ENCODE measurements around the gene IRGC. TPM values are rescaled to one million over a fixed set of nuclear protein-coding genes. Genes with fewer than 3 reads are reported as not detected.

The IRGC gene
- total RNA-seq, 1 experiment from 2014 or later: not detected

DNA sequence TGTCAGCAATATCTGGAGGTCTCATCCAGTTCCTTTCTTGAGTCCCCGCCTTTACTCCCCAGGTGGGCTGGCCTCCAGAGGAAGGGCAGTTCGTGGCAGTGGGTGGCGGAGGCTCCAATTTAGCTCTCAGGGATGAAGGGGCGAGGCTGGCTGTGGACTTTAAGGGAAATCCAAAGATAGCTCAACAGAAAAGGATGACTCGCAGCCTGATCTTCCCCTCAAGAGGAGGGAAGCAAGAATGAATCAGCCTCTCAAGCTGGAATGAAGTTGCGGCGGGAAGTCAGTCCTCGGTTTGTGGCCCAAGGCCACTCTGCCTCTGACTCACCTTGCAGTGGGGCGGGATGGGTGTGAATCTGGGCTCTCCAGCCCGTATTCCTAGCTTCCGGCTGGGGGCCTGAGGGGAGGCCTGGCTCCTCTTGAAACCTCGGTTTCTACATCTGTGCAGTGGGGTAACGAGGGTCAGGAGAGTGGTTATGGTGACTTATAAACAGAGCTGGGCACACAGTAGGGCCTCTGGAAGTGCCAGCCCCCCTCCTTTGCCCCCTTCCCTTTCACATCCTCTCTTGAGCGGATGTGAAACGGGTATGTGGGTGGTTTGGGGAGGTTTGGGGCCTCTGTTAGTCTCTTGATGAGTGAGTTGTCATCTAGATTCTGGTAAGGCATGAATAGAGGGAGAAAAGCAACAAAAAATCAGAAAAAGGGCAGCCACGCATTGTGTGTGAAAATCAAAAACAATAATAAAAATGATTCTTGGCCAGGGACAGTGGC is 49.4 kb downstream of the IRGC start:
- intact Hi-C loops (cut with micrococcal nuclease; ENCODE audit: unreplicated experiment): no loop called here
- H3K36me3 ChIP-seq (ENCODE audit: control insufficient read depth, insufficient read depth, low read length): peaks cover 1% of the 10 kb centered on the region; the same call in 1 of the 2 replicates
- Mint-ChIP-seq H3K9me3 (ENCODE audit: unreplicated experiment) (no peaks in the 10 kb centered on the region), H3K4me3 (ENCODE audit: unreplicated experiment) (no peak overlapping the region), H3K27me3 (ENCODE audit: insufficient read depth, unreplicated experiment) (no peaks in the 10 kb centered on the region), H3K27ac (ENCODE audit: unreplicated experiment) (peak overlapping the region; percentile 36), H3K4me1 (ENCODE audit: low read depth, unreplicated experiment) (peaks cover 19% of the 10 kb centered on the region), H3K36me3 (ENCODE audit: insufficient read depth, unreplicated experiment) (peaks cover 11% of the 10 kb centered on the region)
- ChIA-PET CTCF (interaction anchor here (1.0 to 1.6 kb wide), 2 partner anchors 20 to 62 kb away, joined by 3 to 6 read pairs; partner anchors contain the start of gene ZNF283), POLR2A (no interaction called here)
- BruUV-seq (replicated peaks): no TSS peak
- no peak overlapping the region for H3K4me3 ChIP-seq (ENCODE audit: low read depth, low read length)
- peak; percentile 30 to 61 for DNase-seq
- no peaks in the 10 kb centered on the region for H3K27me3 ChIP-seq (replicated peaks; ENCODE audit: control insufficient read depth, insufficient read depth, low read length)
- no peaks in the 10 kb centered on the region for H3K9me3 ChIP-seq
- H3K4me1 ChIP-seq: peaks cover 5% of the 10 kb centered on the region; the same call in 1 of the 2 replicates
- no peak for TF ChIP-seq CTCF (IDR thresholded peaks at IDR 0.05; ENCODE audit: insufficient read depth in 1 of 2, low read depth in 1 of 2, low read length in 1 of 2, severe bottlenecking in 1 of 2, unreplicated experiment in 1 of 2)

DNA sequence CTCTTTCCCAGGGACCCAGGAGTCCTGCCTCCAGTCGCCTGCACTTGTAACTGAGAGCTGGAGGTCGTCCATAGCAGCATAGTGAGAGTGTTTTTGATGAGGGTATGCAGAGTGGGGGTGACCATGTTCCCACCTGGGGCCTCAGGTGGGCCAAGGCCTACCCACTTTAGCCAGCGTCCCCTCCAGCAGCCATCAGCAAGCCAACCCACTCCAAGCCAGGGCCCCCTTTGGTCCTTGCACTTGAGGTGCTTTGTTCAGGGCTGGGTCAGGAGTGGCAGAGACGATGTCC is 50.8 kb downstream of the IRGC start:
- POLR2A ChIA-PET: no interaction called here
- no peaks in the 10 kb centered on the region for H3K27me3 Mint-ChIP-seq (ENCODE audit: insufficient read depth, unreplicated experiment)
- H3K9me3 ChIP-seq: no peaks in the 10 kb centered on the region
- peaks cover 1% of the 10 kb centered on the region; the same call in 1 of the 2 replicates for H3K36me3 ChIP-seq (ENCODE audit: control insufficient read depth, insufficient read depth, low read length)
- TF ChIP-seq CTCF (IDR thresholded peaks at IDR 0.05; ENCODE audit: insufficient read depth in 1 of 2, low read depth in 1 of 2, low read length in 1 of 2, severe bottlenecking in 1 of 2, unreplicated experiment in 1 of 2): no peak
- H3K4me3 Mint-ChIP-seq (ENCODE audit: unreplicated experiment): no peak overlapping the region
- H3K4me1 ChIP-seq: peaks cover 5% of the 10 kb centered on the region; the same call in 1 of the 2 replicates
- BruUV-seq (replicated peaks): no TSS peak
- H3K4me1 Mint-ChIP-seq (ENCODE audit: low read depth, unreplicated experiment): peaks cover 19% of the 10 kb centered on the region
- DNase-seq: no peak
- H3K27me3 ChIP-seq (replicated peaks; ENCODE audit: control insufficient read depth, insufficient read depth, low read length): no peaks in the 10 kb centered on the region
- H3K9me3 Mint-ChIP-seq (ENCODE audit: unreplicated experiment): no peaks in the 10 kb centered on the region
- intact Hi-C loops (cut with micrococcal nuclease; ENCODE audit: unreplicated experiment): loop anchor here (1.0 kb wide), 1 partner anchor 19 kb away; no protein-coding TSS in a partner anchor
- no peak overlapping the region for H3K4me3 ChIP-seq (ENCODE audit: low read depth, low read length)
- peaks cover 11% of the 10 kb centered on the region for H3K36me3 Mint-ChIP-seq (ENCODE audit: insufficient read depth, unreplicated experiment)
- CTCF ChIA-PET: interaction anchor here (1.0 to 1.6 kb wide), 5 partner anchors 11 to 98 kb away, joined by 3 to 6 read pairs (median 4); partner anchors contain the start of gene ZNF283
- H3K27ac Mint-ChIP-seq (ENCODE audit: unreplicated experiment): peak overlapping the region; percentile 68

DNA sequence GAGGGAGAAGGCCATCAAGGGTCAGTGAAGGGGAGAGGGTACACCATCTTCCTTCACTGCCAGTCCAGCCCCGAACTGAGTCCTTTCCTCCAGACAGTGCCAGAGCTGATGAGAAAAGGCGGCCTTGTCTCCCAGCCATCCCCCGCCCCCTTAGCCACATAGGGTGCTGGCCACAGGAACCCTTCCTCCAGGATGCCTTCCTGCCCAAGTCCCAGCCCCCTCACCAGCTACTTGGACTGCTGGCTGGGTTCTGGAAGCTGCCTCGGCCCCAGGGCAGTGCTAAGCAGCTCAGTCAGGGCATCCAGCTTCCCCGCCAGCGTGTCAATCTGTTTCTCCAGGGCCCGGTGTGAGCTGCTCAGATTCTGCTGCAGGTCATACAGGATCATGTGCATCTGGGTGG is 51.4 kb downstream of the IRGC start:
- ChIA-PET POLR2A (no interaction called here), CTCF (no interaction called here)
- Histone ChIP-seq H3K4me1 (peaks cover 5% of the 10 kb centered on the region; the same call in 1 of the 2 replicates), H3K36me3 (ENCODE audit: control insufficient read depth, insufficient read depth, low read length) (peaks cover 1% of the 10 kb centered on the region; the same call in 1 of the 2 replicates), H3K9me3 (no peaks in the 10 kb centered on the region), H3K27me3 (replicated peaks; ENCODE audit: control insufficient read depth, insufficient read depth, low read length) (no peaks in the 10 kb centered on the region), H3K4me3 (ENCODE audit: low read depth, low read length) (no peak overlapping the region)
- TF ChIP-seq CTCF (IDR thresholded peaks at IDR 0.05; ENCODE audit: insufficient read depth in 1 of 2, low read depth in 1 of 2, low read length in 1 of 2, severe bottlenecking in 1 of 2, unreplicated experiment in 1 of 2): no peak
- DNase-seq: no peak
- Mint-ChIP-seq H3K27me3 (ENCODE audit: insufficient read depth, unreplicated experiment) (no peaks in the 10 kb centered on the region), H3K9me3 (ENCODE audit: unreplicated experiment) (no peaks in the 10 kb centered on the region), H3K27ac (ENCODE audit: unreplicated experiment) (no peak overlapping the region), H3K4me3 (ENCODE audit: unreplicated experiment) (no peak overlapping the region), H3K4me1 (ENCODE audit: low read depth, unreplicated experiment) (peaks cover 19% of the 10 kb centered on the region), H3K36me3 (ENCODE audit: insufficient read depth, unreplicated experiment) (peaks cover 14% of the 10 kb centered on the region)
- no TSS peak for BruUV-seq (replicated peaks)
- intact Hi-C loops (cut with micrococcal nuclease; ENCODE audit: unreplicated experiment): no loop called here
